Suprapubic skin (tissue), 3 donors: ENCODE measurements around the gene SH2D6.

Source experiments
- POLR2A ChIP-seq, 2 donors: fragments of 450-650 bp; IDR thresholded peaks; one replicate each; pipeline ENCODE4 v1.6.1; 2017; ENCODE audit warnings: antibody characterized with exemption in 2 of 2, mild to moderate bottlenecking in 2 of 2, moderate library complexity in 2 of 2
- TF ChIP-seq, protein P1 (sequence below), 2 donors: fragments of 200-600 bp in 1 of 2; fragments of 450-650 bp in 1 of 2; sonication (generic) in 1 of 2; IDR thresholded peaks; one replicate each; pipeline ENCODE4 v1.5.1; 2016 to 2019; ENCODE audit warnings: antibody characterized with exemption in 2 of 2, mild to moderate bottlenecking in 1 of 2, moderate library complexity in 1 of 2

DNA sequence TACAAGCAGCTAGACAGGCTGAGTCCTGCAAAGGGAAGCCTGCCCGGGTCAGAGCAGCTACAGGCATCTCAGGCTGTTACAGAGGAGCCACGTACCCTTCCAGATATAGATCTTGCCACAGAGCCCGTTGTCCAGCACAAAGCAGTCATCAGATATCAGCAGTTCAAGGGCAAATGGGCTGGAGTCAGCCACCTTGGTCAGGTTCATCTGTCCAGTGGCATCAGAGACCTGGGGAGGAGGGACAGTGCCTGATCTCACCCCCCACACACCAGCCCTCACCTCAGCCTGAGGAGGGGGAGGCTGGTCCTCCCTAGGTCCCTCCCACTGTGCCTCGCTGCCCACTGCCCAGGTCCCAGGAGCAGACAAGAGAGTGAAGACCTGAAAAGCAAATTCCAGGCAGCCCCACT lies 20.6 kb upstream of the SH2D6 start:
- TF ChIP-seq, protein P1, sequence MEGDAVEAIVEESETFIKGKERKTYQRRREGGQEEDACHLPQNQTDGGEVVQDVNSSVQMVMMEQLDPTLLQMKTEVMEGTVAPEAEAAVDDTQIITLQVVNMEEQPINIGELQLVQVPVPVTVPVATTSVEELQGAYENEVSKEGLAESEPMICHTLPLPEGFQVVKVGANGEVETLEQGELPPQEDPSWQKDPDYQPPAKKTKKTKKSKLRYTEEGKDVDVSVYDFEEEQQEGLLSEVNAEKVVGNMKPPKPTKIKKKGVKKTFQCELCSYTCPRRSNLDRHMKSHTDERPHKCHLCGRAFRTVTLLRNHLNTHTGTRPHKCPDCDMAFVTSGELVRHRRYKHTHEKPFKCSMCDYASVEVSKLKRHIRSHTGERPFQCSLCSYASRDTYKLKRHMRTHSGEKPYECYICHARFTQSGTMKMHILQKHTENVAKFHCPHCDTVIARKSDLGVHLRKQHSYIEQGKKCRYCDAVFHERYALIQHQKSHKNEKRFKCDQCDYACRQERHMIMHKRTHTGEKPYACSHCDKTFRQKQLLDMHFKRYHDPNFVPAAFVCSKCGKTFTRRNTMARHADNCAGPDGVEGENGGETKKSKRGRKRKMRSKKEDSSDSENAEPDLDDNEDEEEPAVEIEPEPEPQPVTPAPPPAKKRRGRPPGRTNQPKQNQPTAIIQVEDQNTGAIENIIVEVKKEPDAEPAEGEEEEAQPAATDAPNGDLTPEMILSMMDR (IDR thresholded peaks at IDR 0.05): no peak
- no peak for TF ChIP-seq POLR2A (IDR thresholded peaks at IDR 0.05)
